DND-41 (cell line): Measurements from ENCODE around the gene FAM170B.

Experiments used
- ATAC-seq: fragments of 200-7000 bp; cut with Tn5 transposase; 3 replicates; pipeline ENCODE4 v1.9.1; 2021; ENCODE audit warnings: low read depth; ENCODE audit not compliant: insufficient read depth
- DNase-seq: peaks from one replicate; pipeline ENCODE4 v3.0.0-alpha.2; 2020
- H2AFZ ChIP-seq: 2 replicates; pipeline ENCODE4 v1.6.0; 2012; ENCODE audit warnings: low read depth, low read length
- H3K27ac ChIP-seq: 2 replicates; pipeline ENCODE4 v1.5.1; 2012; ENCODE audit warnings: low read length, inconsistent platforms
- H3K27me3 ChIP-seq: fragments of 200-600 bp; sonication (generic); 2 replicates; pipeline ENCODE4 v1.6.0; 2012; ENCODE audit warnings: low read length, mild to moderate bottlenecking, inconsistent platforms; ENCODE audit not compliant: insufficient read depth, poor library complexity
- H3K36me3 ChIP-seq: 2 replicates; pipeline ENCODE4 v1.5.1; 2012; ENCODE audit warnings: low read length, inconsistent platforms; ENCODE audit not compliant: insufficient read depth
- H3K4me1 ChIP-seq: 2 replicates; pipeline ENCODE4 v1.5.1; 2012; ENCODE audit warnings: mild to moderate bottlenecking, low read length; ENCODE audit not compliant: insufficient read depth
- H3K4me2 ChIP-seq: 2 replicates; pipeline ENCODE4 v1.6.0; 2012; ENCODE audit warnings: mild to moderate bottlenecking, moderate library complexity, low read length, inconsistent platforms; ENCODE audit not compliant: insufficient read depth
- H3K4me3 ChIP-seq, 2 experiments: fragments of 200-600 bp in 1 of 2; shearing (Covaris generic) in 1 of 2; 2 replicates each; pipeline ENCODE4 v1.5.1; 2012 to 2016; ENCODE audit warnings: inconsistent platforms in 2 of 2, low read length in 2 of 2, mild to moderate bottlenecking in 2 of 2, low read depth in 1 of 2, moderate library complexity in 1 of 2
- H3K79me2 ChIP-seq: 2 replicates; pipeline ENCODE4 v1.6.0; 2012; ENCODE audit warnings: low read length, inconsistent platforms; ENCODE audit not compliant: insufficient read depth
- H3K9ac ChIP-seq: 2 replicates; pipeline ENCODE4 v1.6.0; 2012; ENCODE audit warnings: low read depth, mild to moderate bottlenecking, inconsistent platforms, low read length, moderate library complexity
- H3K9me3 ChIP-seq: 2 replicates; pipeline ENCODE4 v1.5.1; 2012; ENCODE audit warnings: low read length, moderate library complexity, mild to moderate bottlenecking, inconsistent platforms; ENCODE audit not compliant: insufficient read depth, severe bottlenecking
- H4K20me1 ChIP-seq: 2 replicates; pipeline ENCODE4 v1.6.0; 2012; ENCODE audit warnings: low read length; ENCODE audit not compliant: insufficient read depth
- EZH2 ChIP-seq: IDR thresholded peaks from 3 replicates; pipeline ENCODE4 v1.6.1; 2012; ENCODE audit warnings: borderline replicate concordance, low read depth, mild to moderate bottlenecking, moderate library complexity, low read length, inconsistent platforms; ENCODE audit not compliant: severe bottlenecking
- TF ChIP-seq, protein P1 (sequence below): IDR thresholded peaks from 2 replicates; pipeline ENCODE4 v1.5.1; 2012; ENCODE audit warnings: borderline replicate concordance, low read length, moderate library complexity, mild to moderate bottlenecking; ENCODE audit not compliant: poor library complexity, severe bottlenecking; ENCODE audit errors: extremely low read depth

Gene FAM170B

DNA sequence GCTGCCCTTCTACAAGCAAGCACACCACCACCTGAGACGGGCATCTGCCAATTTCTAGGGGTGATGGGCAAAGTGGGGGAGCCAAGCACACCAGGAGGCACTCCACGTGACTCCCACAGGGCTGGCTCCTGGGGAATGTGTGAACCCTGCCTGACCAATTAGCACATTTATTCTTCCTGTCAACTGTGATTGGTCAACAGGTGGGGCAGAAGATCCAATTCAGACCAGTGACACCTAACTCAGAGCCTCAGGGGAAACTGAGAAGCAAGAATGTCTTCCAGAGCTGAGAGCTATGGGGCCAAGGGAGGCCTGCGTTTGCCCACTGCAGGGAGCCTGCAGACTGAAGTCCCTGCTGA, 38.9 kb upstream of the FAM170B start:
- no peak overlapping the region for H3K9ac ChIP-seq
- TF ChIP-seq EZH2: no peak
- TF ChIP-seq, protein P1, sequence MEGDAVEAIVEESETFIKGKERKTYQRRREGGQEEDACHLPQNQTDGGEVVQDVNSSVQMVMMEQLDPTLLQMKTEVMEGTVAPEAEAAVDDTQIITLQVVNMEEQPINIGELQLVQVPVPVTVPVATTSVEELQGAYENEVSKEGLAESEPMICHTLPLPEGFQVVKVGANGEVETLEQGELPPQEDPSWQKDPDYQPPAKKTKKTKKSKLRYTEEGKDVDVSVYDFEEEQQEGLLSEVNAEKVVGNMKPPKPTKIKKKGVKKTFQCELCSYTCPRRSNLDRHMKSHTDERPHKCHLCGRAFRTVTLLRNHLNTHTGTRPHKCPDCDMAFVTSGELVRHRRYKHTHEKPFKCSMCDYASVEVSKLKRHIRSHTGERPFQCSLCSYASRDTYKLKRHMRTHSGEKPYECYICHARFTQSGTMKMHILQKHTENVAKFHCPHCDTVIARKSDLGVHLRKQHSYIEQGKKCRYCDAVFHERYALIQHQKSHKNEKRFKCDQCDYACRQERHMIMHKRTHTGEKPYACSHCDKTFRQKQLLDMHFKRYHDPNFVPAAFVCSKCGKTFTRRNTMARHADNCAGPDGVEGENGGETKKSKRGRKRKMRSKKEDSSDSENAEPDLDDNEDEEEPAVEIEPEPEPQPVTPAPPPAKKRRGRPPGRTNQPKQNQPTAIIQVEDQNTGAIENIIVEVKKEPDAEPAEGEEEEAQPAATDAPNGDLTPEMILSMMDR: no peak
- H3K4me3 ChIP-seq: no peak overlapping the region
- no peaks in the 10 kb centered on the region for H3K9me3 ChIP-seq
- peaks cover 19% of the 10 kb centered on the region for H3K4me1 ChIP-seq
- no peak overlapping the region for H3K4me2 ChIP-seq
- no peak for DNase-seq
- no peaks in the 10 kb centered on the region for H3K36me3 ChIP-seq
- H3K79me2 ChIP-seq: 0 out of 2 replicates have a peak, but pooled peaks cover 3% of the 10 kb centered on the region
- H4K20me1 ChIP-seq: peaks cover 6% of the 10 kb centered on the region; the same call in 1 of the 2 replicates
- no peaks in the 10 kb centered on the region for H3K27me3 ChIP-seq
- no peak overlapping the region for H3K27ac ChIP-seq
- ATAC-seq: no peak
- H2AFZ ChIP-seq: no peak overlapping the region

DNA sequence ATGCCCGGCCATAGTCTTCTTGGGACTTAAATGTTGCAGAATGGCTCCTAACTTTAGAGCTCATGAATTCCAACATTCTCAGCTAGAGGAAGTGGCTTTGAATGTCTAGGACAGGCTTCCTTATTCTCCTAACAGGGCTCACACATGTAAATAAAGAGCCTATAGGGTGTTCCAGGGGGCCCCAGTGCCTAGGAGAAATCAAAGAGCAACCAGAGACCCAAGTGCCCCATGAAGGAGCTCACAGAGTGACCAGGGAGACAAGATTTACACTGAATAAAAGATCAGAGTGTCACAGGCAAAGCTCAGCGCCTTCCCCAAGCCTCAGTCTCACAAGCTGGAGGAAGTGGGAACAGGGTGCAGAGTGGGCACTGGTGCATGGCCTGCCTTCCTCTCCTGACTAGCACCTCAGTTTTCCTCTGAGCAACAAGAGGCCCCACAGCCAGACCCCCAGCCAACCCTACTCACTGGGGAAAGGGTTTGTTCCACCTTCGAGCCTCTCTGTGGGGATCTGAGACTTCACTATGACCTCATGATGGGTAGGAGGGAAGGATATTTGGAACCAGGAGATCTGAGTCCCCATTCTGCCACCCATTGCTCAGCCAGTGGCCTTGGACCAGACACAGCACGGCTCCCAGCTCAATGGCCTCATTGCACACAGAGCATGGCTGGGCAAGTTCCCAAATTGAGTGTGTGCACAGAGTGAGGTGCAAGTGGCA, 38.4 kb upstream of the FAM170B start:
- Histone ChIP-seq H3K4me3 (no peak overlapping the region), H3K4me2 (no peak overlapping the region), H3K36me3 (no peaks in the 10 kb centered on the region), H3K27ac (no peak overlapping the region), H4K20me1 (peaks cover 6% of the 10 kb centered on the region), H3K79me2 (0 out of 2 replicates have a peak, but pooled peaks cover 3% of the 10 kb centered on the region), H2AFZ (no peak overlapping the region), H3K9me3 (no peaks in the 10 kb centered on the region), H3K27me3 (no peaks in the 10 kb centered on the region), H3K4me1 (peaks cover 13% of the 10 kb centered on the region), H3K9ac (no peak overlapping the region)
- TF ChIP-seq, protein P1: no peak
- TF ChIP-seq EZH2: no peak
- DNase-seq (no peak), ATAC-seq (no peak)

DNA sequence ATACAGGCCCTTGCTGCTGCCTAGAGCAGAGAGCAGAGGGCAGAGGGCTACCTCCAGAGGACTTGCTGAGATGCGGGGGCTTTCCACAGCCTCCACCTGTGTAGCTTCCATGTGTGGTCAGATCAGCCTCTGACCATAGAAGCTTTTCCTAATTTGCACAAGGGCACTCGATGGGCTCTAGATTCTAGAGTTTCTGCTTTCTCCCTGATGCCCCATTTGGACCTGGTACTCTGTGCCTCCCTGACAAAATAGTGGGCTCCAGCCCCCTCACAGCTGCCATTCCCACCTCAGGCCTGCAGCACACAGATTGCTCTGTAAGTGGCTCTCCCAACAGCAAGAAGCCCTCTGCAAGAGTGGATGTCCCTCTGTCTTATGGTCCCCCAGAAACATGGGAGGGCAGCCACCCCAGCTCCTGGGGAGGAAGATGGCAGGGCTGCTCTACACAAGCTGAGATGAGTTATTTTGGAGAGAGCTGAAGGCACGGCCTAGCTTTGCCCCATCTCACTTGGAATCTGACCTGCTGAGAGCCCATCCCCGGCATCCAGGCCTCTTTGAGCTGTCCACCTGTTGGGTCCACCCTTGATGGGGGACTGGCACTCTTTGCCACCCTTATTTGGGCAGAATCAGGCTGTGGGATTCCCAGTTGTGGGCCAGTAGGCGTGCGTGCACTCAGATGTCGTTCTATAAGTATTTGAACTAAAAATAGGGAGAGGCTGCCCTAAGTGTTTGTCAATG, 37.7 kb upstream of the FAM170B start:
- TF ChIP-seq, protein P1: no peak
- no peak for TF ChIP-seq EZH2
- H3K27ac ChIP-seq: no peak overlapping the region
- H3K36me3 ChIP-seq: no peaks in the 10 kb centered on the region
- H3K27me3 ChIP-seq: no peaks in the 10 kb centered on the region
- DNase-seq (no peak), ATAC-seq (no peak)
- no peaks in the 10 kb centered on the region for H3K9me3 ChIP-seq
- H3K4me2 ChIP-seq: no peak overlapping the region
- peaks cover 6% of the 10 kb centered on the region for H3K4me1 ChIP-seq
- H3K79me2 ChIP-seq: 0 out of 2 replicates have a peak, but pooled peaks cover 3% of the 10 kb centered on the region
- no peak overlapping the region for H3K9ac ChIP-seq
- peaks cover 6% of the 10 kb centered on the region for H4K20me1 ChIP-seq
- no peak overlapping the region for H2AFZ ChIP-seq
- no peak overlapping the region for H3K4me3 ChIP-seq
